ENCODE measurements around the gene DACT1.

DACT1 gene

DNA sequence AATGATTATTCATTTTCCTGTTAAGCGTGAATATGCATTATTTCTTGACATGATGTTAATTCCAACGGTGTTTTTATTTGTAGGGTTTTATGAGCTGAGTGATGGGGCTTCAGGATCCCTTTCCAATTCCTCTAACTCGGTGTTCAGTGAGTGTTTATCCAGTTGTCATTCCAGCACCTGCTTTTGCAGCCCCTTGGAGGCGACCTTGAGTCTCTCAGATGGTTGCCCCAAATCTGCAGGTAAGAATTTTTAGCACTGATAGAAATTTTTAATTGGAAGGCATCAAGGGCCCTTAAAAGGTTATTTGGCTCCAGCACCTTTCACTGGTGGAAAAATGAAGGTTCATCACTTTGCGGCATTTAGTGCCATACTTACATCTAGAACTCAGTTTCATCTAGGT lies 3.7 kb downstream of the DACT1 start:
- no peak overlapping the region for H3K27ac Mint-ChIP-seq

DNA sequence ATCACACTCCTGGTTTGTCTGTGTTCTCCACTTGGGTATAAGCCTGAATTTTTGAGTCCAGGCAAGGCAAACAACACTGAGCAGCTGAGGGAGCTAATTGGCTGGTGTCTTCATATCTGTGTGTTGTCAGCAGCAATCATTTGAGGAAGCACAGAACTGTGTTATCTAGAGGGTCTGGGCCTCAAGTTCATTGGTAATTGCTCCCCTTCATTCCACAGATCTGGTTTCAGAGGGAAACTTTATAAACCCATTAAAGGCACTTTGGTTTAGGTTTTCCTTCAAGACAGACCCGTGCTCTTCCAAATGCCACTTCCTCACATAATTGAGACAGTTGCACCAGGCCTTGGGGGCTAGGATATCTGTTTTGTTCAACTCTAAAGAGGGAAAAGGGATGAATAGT lies 5.6 kb downstream of the DACT1 start:
- H3K4me3 Mint-ChIP-seq, result no peak overlapping the region
- no peaks in the 10 kb centered on the region for H3K9me3 Mint-ChIP-seq
- ATAC-seq (replicated peaks) (no peak), DNase-seq (no peak)
- H3K27me3 Mint-ChIP-seq, result peaks cover 38 to 48% of the 10 kb centered on the region in 2 donors
- no peaks in the 10 kb centered on the region for H3K36me3 Mint-ChIP-seq (ENCODE audit: insufficient read depth)
- H3K27ac Mint-ChIP-seq, result no peak overlapping the region
- H3K4me1 Mint-ChIP-seq (ENCODE audit: low read depth in 2 of 2), result peaks cover 0 to 4% of the 10 kb centered on the region in 2 donors

More for the DNA sequence above, 3.7 kb downstream of the DACT1 start:
- Mint-ChIP-seq H3K36me3 (ENCODE audit: insufficient read depth) (no peaks in the 10 kb centered on the region), H3K4me3 (no peak overlapping the region), H3K27me3 (peaks cover 47 to 63% of the 10 kb centered on the region in 2 donors), H3K4me1 (ENCODE audit: low read depth in 2 of 2) (peaks cover 5 to 9% of the 10 kb centered on the region in 2 donors), H3K9me3 (no peaks in the 10 kb centered on the region)
- no peak for ATAC-seq (replicated peaks)
- no peak for DNase-seq

DNA sequence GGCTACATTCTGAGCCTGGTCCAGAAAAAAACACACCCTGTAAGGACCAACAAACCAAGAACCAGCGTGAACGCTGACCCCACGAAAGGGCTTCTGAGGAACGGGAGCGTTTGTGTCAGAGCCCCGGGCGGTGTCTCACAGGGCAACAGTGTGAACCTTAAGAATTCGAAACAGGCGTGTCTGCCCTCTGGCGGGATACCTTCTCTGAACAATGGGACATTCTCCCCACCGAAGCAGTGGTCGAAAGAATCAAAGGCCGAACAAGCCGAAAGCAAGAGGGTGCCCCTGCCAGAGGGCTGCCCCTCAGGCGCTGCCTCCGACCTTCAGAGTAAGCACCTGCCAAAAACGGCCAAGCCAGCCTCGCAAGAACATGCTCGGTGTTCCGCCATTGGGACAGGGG lies 7.9 kb downstream of the DACT1 start:
- peaks cover 15 to 25% of the 10 kb centered on the region in 2 donors for H3K27me3 Mint-ChIP-seq
- no peaks in the 10 kb centered on the region for H3K4me1 Mint-ChIP-seq (ENCODE audit: low read depth in 2 of 2)
- H3K9me3 Mint-ChIP-seq, result no peaks in the 10 kb centered on the region
- ATAC-seq (replicated peaks), result no peak
- no peak overlapping the region for H3K27ac Mint-ChIP-seq
- no peak overlapping the region for H3K4me3 Mint-ChIP-seq
- no peaks in the 10 kb centered on the region for H3K36me3 Mint-ChIP-seq (ENCODE audit: insufficient read depth)
- DNase-seq, result no peak

DNA sequence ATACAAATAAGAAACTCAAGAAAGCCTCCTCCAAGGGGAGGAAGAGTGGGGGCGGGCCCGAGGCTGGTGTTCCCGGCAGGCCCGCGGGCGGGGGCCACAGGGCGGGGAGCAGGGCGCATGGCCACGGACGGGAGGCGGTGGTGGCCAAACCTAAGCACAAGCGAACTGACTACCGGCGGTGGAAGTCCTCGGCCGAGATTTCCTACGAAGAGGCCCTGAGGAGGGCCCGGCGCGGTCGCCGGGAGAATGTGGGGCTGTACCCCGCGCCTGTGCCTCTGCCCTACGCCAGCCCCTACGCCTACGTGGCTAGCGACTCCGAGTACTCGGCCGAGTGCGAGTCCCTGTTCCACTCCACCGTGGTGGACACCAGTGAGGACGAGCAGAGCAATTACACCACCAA lies 8.7 kb downstream of the DACT1 start:
- Mint-ChIP-seq H3K4me1 (ENCODE audit: low read depth in 2 of 2) (no peaks in the 10 kb centered on the region), H3K9me3 (no peaks in the 10 kb centered on the region), H3K27me3 (peaks cover 12 to 17% of the 10 kb centered on the region in 2 donors), H3K27ac (no peak overlapping the region), H3K4me3 (no peak overlapping the region), H3K36me3 (ENCODE audit: insufficient read depth) (no peaks in the 10 kb centered on the region)
- DNase-seq, result no peak
- no peak for ATAC-seq (replicated peaks)

DNA sequence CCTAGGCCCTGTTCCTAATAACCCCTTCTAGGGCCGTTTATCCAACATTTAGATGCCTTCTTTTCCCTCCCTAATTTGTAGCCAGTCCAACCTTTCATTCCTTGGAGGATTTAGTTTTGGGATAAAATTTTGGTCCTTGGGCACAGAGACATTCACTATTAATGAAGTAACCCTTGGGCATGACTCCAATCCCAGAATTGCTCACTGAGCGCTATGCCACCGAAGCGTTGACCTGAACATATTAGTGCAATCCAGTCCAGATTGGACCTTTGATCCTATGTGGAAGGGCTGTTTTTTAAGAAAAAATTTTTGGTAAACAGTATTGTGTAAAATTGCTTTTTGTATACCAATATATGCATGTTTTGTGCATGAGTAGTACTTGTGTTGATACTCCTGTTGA lies 10.0 kb downstream of the DACT1 start:
- no peak overlapping the region for H3K27ac Mint-ChIP-seq
- H3K27me3 Mint-ChIP-seq, result peaks cover 9 to 12% of the 10 kb centered on the region in 2 donors
- no peak overlapping the region for H3K4me3 Mint-ChIP-seq
- no peaks in the 10 kb centered on the region for H3K9me3 Mint-ChIP-seq
- no peaks in the 10 kb centered on the region for H3K36me3 Mint-ChIP-seq (ENCODE audit: insufficient read depth)
- ATAC-seq (replicated peaks) (no peak), DNase-seq (no peak)
- H3K4me1 Mint-ChIP-seq (ENCODE audit: low read depth in 2 of 2), result no peaks in the 10 kb centered on the region

DNA sequence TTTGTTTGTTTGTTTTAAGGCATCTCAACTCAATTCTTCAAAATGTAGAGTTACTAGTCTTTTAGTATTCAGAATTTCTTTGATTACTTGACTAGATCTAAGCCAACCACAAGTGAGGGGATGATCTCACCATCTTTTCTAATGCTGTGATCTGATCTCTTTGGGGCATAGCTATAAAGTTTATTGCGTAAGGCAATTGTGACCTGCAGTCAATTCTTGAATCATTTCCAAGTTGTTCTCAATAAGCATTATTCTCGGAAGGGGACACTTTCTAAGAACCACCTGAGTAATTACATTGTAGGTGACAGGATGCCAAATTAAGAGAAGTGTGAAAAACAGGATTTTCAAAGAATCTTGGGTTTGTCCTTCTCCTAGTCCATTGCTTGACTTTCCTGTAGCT lies 13.1 kb downstream of the DACT1 start:
- Mint-ChIP-seq H3K27me3 (peaks cover 12 to 17% of the 10 kb centered on the region in 2 donors), H3K9me3 (no peaks in the 10 kb centered on the region), H3K27ac (no peak overlapping the region), H3K36me3 (ENCODE audit: insufficient read depth) (no peaks in the 10 kb centered on the region), H3K4me1 (ENCODE audit: low read depth in 2 of 2) (no peaks in the 10 kb centered on the region), H3K4me3 (no peak overlapping the region)
- no peak for DNase-seq
- ATAC-seq (replicated peaks), result no peak

DNA sequence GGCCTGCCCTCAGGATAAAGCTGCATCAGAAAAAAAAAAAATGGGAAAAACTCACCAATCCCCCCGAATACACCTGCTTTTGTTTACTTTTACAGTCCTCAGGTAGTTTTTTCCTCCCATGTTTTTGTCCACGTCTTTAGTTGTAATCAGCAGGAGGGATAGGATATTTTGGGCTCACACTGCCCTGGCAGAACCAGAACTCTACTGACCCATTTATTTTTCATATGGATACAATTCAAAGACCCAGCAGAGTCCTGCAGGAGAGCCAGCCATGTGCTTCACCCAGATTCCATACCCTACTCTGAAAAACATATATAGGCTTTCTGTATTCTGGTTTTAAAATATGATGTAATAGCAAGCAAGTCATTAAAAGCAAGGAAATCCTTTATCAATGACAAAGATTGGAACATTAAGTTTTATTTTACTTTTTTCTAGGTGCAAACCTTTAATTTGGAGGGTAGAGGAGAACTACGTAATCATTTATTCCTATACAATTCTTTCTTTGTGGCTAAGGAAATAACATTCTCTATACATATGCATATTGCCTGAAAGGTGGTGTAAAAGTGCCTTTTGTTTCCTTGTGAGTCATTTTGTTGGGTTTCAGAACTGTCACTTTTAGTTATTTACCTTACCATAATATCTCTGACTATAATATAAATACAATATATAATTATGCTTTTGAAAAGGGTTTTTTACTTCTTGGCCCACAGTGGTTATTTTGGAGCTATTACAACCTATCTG lies 19.1 kb downstream of the DACT1 start:
- Mint-ChIP-seq H3K4me3 (no peak overlapping the region), H3K36me3 (ENCODE audit: insufficient read depth) (no peaks in the 10 kb centered on the region), H3K27me3 (peaks cover 21 to 22% of the 10 kb centered on the region in 2 donors), H3K27ac (no peak overlapping the region), H3K4me1 (ENCODE audit: low read depth in 2 of 2) (no peaks in the 10 kb centered on the region), H3K9me3 (no peaks in the 10 kb centered on the region)
- ATAC-seq (replicated peaks), result no peak
- no peak for DNase-seq

DNA sequence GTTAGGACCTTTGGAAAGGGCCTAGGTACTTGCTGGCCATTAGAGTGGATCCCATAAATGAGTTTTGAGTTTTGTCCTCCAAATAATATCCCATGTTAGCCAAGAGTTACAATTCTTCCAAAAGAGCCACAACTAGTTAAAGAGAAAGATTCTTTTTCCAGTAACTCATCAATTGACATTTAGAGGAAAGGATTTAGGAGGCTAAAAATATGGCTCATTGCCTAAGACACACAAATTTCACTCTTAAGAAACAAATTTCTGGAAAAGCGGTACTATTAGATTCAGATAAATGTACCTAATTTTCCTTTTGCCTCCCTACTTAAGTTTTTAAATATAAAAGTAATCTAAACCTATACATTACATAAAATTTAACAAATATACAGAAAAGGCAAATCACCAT lies 21.3 kb downstream of the DACT1 start:
- no peak for ATAC-seq (replicated peaks)

DNA sequence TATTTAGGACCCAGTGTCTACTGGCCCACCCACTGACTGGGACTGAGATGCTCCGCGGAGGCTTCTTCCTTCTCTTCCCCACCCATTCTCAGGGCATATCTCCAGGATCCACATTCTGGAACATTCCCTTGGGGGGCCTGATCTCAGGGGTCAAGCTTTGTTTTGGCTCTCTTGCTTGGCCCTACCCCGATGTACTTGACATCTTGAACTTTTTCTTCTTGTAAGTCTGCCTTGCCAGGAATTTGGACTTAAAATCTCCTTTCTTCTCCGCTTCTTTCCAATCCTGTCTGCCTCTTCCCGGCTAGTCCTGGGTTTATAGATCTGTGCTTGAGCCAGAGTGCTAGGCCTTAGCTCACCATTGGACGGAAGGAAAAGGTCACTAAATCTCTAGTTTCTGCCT lies 22.1 kb downstream of the DACT1 start:
- Mint-ChIP-seq H3K27ac (no peak overlapping the region), H3K4me1 (ENCODE audit: low read depth in 2 of 2) (no peaks in the 10 kb centered on the region), H3K9me3 (no peaks in the 10 kb centered on the region), H3K4me3 (no peak overlapping the region), H3K27me3 (peaks cover 20 to 28% of the 10 kb centered on the region in 2 donors), H3K36me3 (ENCODE audit: insufficient read depth) (peaks cover 2% of the 10 kb centered on the region)
- DNase-seq (no peak), ATAC-seq (replicated peaks) (no peak)

More for the DNA sequence above, 21.3 kb downstream of the DACT1 start:
- Mint-ChIP-seq H3K27me3 (peaks cover 24 to 25% of the 10 kb centered on the region in 2 donors), H3K27ac (no peak overlapping the region), H3K36me3 (ENCODE audit: insufficient read depth) (peaks cover 2% of the 10 kb centered on the region), H3K4me3 (no peak overlapping the region), H3K9me3 (no peaks in the 10 kb centered on the region), H3K4me1 (ENCODE audit: low read depth in 2 of 2) (no peaks in the 10 kb centered on the region)
- DNase-seq, result no peak

DNA sequence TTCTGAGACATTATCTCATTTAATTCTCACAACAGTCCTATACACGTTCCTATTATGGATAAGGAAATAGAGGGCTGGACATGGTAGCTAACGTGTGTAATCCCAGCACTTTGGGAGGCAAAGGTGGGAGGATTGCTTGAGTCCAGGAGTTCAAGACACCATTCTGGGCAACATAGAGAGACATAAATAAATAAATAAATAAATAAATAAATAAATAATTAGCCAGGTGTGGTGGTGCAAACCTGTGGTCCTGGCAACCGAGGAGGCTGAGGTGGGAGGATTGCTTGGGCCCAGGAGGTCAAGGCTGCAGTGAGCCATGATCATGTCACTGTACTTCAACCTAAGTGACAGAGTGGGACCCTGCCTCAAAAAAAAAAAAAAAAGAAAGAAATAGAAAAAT lies 22.6 kb downstream of the DACT1 start:
- ATAC-seq (replicated peaks) (no peak), DNase-seq (no peak)
- no peaks in the 10 kb centered on the region for H3K4me1 Mint-ChIP-seq (ENCODE audit: low read depth in 2 of 2)
- no peak overlapping the region for H3K4me3 Mint-ChIP-seq
- H3K27me3 Mint-ChIP-seq, result peaks cover 20 to 28% of the 10 kb centered on the region in 2 donors
- no peaks in the 10 kb centered on the region for H3K9me3 Mint-ChIP-seq
- H3K27ac Mint-ChIP-seq, result no peak overlapping the region
- H3K36me3 Mint-ChIP-seq (ENCODE audit: insufficient read depth), result peaks cover 2% of the 10 kb centered on the region

DNA sequence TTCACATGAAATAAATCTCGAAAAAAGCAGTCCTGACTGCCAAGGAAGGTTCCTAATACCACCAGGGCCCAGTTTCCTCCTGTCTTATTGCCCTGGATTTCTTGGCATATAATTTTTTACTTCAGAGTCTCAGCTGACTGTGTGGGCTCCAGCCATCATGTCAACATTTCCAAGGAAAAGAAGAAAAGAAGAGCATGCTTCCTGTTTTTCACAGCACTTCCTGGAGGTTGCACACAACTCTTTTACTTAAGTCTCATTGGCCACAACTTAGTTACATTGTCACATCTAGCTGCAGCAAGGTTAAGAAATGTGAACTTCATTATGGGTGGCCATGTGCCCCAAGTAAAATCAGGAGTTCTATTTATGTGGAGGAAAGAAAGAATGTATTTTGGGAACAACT lies 24.3 kb downstream of the DACT1 start:
- H3K9me3 Mint-ChIP-seq, result no peaks in the 10 kb centered on the region
- H3K36me3 Mint-ChIP-seq (ENCODE audit: insufficient read depth), result peaks cover 2% of the 10 kb centered on the region
- no peak overlapping the region for H3K4me3 Mint-ChIP-seq
- DNase-seq (no peak), ATAC-seq (replicated peaks) (no peak)
- H3K27me3 Mint-ChIP-seq, result peaks cover 15 to 28% of the 10 kb centered on the region in 2 donors
- H3K27ac Mint-ChIP-seq, result no peak overlapping the region
- H3K4me1 Mint-ChIP-seq (ENCODE audit: low read depth in 2 of 2), result no peaks in the 10 kb centered on the region

DNA sequence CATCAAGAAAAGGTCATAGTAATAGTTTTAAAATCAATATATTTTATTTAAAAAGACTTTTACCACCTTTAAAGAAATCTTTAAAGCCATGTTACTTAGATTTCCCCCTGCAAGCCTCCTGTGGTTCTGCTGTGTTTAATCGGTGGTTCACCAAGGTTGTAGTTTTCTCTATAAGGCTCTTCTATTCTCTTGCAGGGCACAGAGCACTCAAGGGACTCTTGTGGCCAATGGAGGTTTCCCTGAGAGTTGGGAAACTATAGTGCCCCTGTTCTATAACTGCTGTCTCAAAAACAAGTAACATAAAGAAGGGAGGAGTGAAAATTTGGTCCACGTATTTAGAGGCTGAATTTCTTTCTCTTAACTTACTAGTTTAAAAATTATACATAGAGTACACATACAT lies 25.0 kb downstream of the DACT1 start:
- no peak for DNase-seq
- no peak overlapping the region for H3K4me3 Mint-ChIP-seq
- no peaks in the 10 kb centered on the region for H3K9me3 Mint-ChIP-seq
- peaks cover 15 to 28% of the 10 kb centered on the region in 2 donors for H3K27me3 Mint-ChIP-seq
- ATAC-seq (replicated peaks), result no peak
- no peaks in the 10 kb centered on the region for H3K4me1 Mint-ChIP-seq (ENCODE audit: low read depth in 2 of 2)
- H3K27ac Mint-ChIP-seq, result no peak overlapping the region
- peaks cover 2% of the 10 kb centered on the region for H3K36me3 Mint-ChIP-seq (ENCODE audit: insufficient read depth)

DNA sequence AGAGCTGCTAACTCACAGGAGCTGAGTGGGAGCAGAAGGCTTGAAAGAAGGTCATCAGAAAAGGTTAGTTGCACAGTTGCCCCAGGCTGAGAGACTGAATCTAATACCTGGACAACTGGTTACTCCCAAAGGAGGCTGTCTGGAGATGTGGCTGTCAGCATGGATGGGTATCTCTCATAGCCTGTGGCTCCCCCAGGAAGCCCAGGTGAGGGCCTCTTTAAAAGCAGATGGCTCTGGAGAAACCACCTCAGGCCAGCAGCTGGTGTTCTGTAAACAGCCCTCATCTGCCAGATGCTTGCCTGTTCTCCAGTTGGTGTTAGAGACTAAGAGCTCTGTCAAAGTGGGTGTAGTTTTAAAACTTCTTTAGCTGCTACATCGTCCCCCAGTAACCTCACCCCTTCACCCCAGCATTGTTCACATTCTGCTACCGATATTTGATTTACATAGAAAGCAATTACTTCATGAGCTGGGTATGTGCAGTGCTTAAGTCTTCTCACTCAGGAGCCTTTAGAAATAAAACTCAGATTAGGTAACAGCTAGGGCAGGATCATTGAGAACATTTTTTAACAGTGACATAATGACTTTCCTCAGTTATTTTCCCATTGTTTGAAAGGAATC lies 25.8 kb downstream of the DACT1 start:
- peaks cover 2% of the 10 kb centered on the region for H3K36me3 Mint-ChIP-seq (ENCODE audit: insufficient read depth)
- no peak overlapping the region for H3K27ac Mint-ChIP-seq
- no peak for ATAC-seq (replicated peaks)
- peaks cover 21 to 28% of the 10 kb centered on the region in 2 donors for H3K27me3 Mint-ChIP-seq
- H3K4me1 Mint-ChIP-seq (ENCODE audit: low read depth in 2 of 2), result no peaks in the 10 kb centered on the region
- H3K9me3 Mint-ChIP-seq, result no peaks in the 10 kb centered on the region
- H3K4me3 Mint-ChIP-seq, result no peak overlapping the region
- no peak for DNase-seq

DNA sequence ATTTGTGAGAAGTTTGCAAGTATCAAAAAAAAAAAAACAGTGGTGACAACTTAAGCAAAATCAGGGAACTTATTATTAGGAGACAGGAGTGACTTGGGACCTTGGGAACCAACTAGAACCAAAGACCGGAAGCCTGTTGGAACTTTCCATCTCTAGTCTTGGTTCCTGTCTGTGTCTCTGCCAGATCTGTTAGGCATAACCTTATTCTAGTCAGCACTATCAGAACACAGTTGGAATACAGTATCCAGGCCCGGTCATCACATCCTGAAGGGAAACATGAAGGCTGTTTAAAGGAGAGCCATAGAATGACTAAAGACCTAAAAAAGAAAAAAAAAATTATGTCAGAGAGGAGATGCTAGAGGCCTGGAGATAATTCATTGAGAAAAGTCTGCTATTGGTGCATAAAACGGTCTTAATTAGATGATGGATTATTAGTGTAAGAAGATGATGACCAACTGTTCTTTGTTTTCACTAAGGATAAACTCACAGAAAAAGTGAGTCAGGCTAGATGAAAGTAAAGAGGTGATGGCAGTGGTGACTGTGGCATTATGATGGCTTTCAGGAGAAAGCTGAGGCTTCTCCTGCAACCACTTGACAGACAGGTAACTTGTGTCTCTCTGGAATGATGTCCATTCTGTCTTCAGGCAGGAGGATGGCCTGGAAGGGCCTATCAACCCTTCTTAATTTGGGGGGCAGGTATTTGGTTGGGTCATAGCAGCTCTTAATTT lies 28.2 kb downstream of the DACT1 start:
- Mint-ChIP-seq H3K36me3 (ENCODE audit: insufficient read depth) (peaks cover 2% of the 10 kb centered on the region), H3K4me3 (no peak overlapping the region), H3K4me1 (ENCODE audit: low read depth in 2 of 2) (no peaks in the 10 kb centered on the region), H3K27ac (no peak overlapping the region), H3K27me3 (peaks cover 19 to 25% of the 10 kb centered on the region in 2 donors), H3K9me3 (no peaks in the 10 kb centered on the region)
- no peak for ATAC-seq (replicated peaks)
- DNase-seq, result no peak

Data from effector memory CD8-positive, alpha-beta T cell (primary cell).